Neural progenitor cell (in vitro differentiated cells): ENCODE results near the gene HCST. TPM values are rescaled to one million over a fixed set of nuclear protein-coding genes. Genes with fewer than 3 reads are reported as not detected.

Experiments
- DNase-seq: peaks from one replicate; pipeline ENCODE4 v3.0.0-alpha.2; 2016; ENCODE audit warnings: low spot score
- H2AFZ ChIP-seq: fragments of 200-600 bp; sonication (generic); replicated peaks from 2 replicates; pipeline ENCODE4 v1.6.1; 2016; ENCODE audit warnings: antibody characterized with exemption
- H3F3A ChIP-seq: fragments of 200-600 bp; sonication (generic); 2 replicates; pipeline ENCODE4 v1.6.1; 2016; ENCODE audit warnings: antibody characterized with exemption, low read depth
- H3K27ac ChIP-seq: fragments of 200-600 bp; sonication (generic); 2 replicates; pipeline ENCODE4 v1.5.1; 2016; ENCODE audit warnings: mild to moderate bottlenecking
- H3K27me3 ChIP-seq: fragments of 200-600 bp; sonication (generic); 2 replicates; pipeline ENCODE4 v1.6.1; 2016; ENCODE audit warnings: mild to moderate bottlenecking, moderate library complexity
- H3K36me3 ChIP-seq: fragments of 200-600 bp; sonication (generic); 2 replicates; pipeline ENCODE4 v1.5.1; 2016
- H3K4me1 ChIP-seq: fragments of 200-600 bp; sonication (generic); 2 replicates; pipeline ENCODE4 v1.6.1; 2016; ENCODE audit warnings: mixed run types
- H3K4me2 ChIP-seq: fragments of 200-600 bp; sonication (generic); 2 replicates; pipeline ENCODE4 v1.6.1; 2016
- H3K4me3 ChIP-seq: fragments of 200-600 bp; sonication (generic); 2 replicates; pipeline ENCODE4 v1.5.1; 2016
- H3K79me2 ChIP-seq: fragments of 200-600 bp; sonication (generic); 2 replicates; pipeline ENCODE4 v1.6.1; 2016; ENCODE audit warnings: low read depth
- H3K9ac ChIP-seq: fragments of 200-600 bp; sonication (generic); 2 replicates; pipeline ENCODE4 v1.6.1; 2016
- H3K9me3 ChIP-seq: fragments of 200-600 bp; sonication (generic); 2 replicates; pipeline ENCODE4 v1.5.1; 2016; ENCODE audit warnings: low read depth
- H4K20me1 ChIP-seq: fragments of 200-600 bp; sonication (generic); 2 replicates; pipeline ENCODE4 v1.6.1; 2016; ENCODE audit warnings: low read depth
- H3K27ac Mint-ChIP-seq: 3 replicates; pipeline ENCODE4 v1.8.0; 2021; ENCODE audit warnings: mixed read lengths
- H3K27me3 Mint-ChIP-seq: 2 replicates; pipeline ENCODE4 v1.8.0; 2022; ENCODE audit warnings: low read depth, mild to moderate bottlenecking, inconsistent platforms, moderate library complexity, mixed read lengths; ENCODE audit not compliant: insufficient read depth
- H3K36me3 Mint-ChIP-seq: 3 replicates; pipeline ENCODE4 v1.8.0; 2021; ENCODE audit warnings: mixed read lengths
- H3K4me1 Mint-ChIP-seq: 3 replicates; pipeline ENCODE4 v1.8.0; 2021; ENCODE audit warnings: mixed read lengths
- H3K4me3 Mint-ChIP-seq: 3 replicates; pipeline ENCODE4 v1.8.0; 2021; ENCODE audit warnings: mild to moderate bottlenecking, moderate library complexity, mixed read lengths
- H3K9me3 Mint-ChIP-seq: 3 replicates; pipeline ENCODE4 v1.8.0; 2020; ENCODE audit warnings: mixed read lengths
- CTCF ChIP-seq: fragments of 200-600 bp; sonication (generic); IDR thresholded peaks from 2 replicates; pipeline ENCODE4 v1.5.1; 2017; ENCODE audit warnings: antibody characterized with exemption, mild to moderate bottlenecking
- EZH2 ChIP-seq: fragments of 200-600 bp; sonication (generic); IDR thresholded peaks from 2 replicates; pipeline ENCODE4 v1.6.1; 2017; ENCODE audit warnings: antibody characterized with exemption, mild to moderate bottlenecking, moderate library complexity
- EZH2phosphoT487 ChIP-seq: fragments of 200-600 bp; sonication (generic); IDR thresholded peaks from 2 replicates; pipeline ENCODE4 v1.6.1; 2017; ENCODE audit warnings: antibody characterized with exemption
- small RNA-seq: library from RNA; depleted of rRNA; stranded (forward); fragments of <200 nt; gene quantifications from one replicate; pipeline ENCODE3, GENCODE V24; 2015
- total RNA-seq: library from RNA; depleted of rRNA; stranded (reverse); fragments of >200 nt; gene quantifications from 2 replicates; pipeline ENCODE4 v1.2.3, GENCODE V29; 2015; ENCODE audit warnings: low replicate concordance

Gene HCST
- total RNA-seq, 1 donor from 2014 or later = not detected

- Histone ChIP-seq H3K36me3 (no peaks in the 10 kb centered on the region), H3K4me2 (no peak overlapping the region), H4K20me1 (peaks cover 10% of the 10 kb centered on the region), H3K4me1 (no peaks in the 10 kb centered on the region), H3K4me3 (no peak overlapping the region), H3K27ac (no peak overlapping the region), H3K79me2 (no peaks in the 10 kb centered on the region), H2AFZ (no peak overlapping the region), H3F3A (peaks cover 4% of the 10 kb centered on the region), H3K9ac (no peak overlapping the region), H3K9me3 (no peaks in the 10 kb centered on the region), H3K27me3 (no peaks in the 10 kb centered on the region)
- TF ChIP-seq EZH2 (no peak), CTCF (no peak), EZH2phosphoT487 (no peak)
- Mint-ChIP-seq H3K27me3 (peaks cover 11% of the 10 kb centered on the region), H3K9me3 (no peaks in the 10 kb centered on the region), H3K4me1 (peaks cover 3% of the 10 kb centered on the region), H3K27ac (no peak overlapping the region), H3K4me3 (no peak overlapping the region), H3K36me3 (peaks cover 14% of the 10 kb centered on the region)
- DNase-seq = no peak
These were observed 43.9 kb downstream of the HCST start for GRCh38 chr19:35946203-35946602.

- H3F3A ChIP-seq = peaks cover 4% of the 10 kb centered on the region
- no peak overlapping the region for H3K4me3 Mint-ChIP-seq
- no peak overlapping the region for H3K4me3 ChIP-seq
- no peaks in the 10 kb centered on the region for H4K20me1 ChIP-seq
- no peak overlapping the region for H3K9ac ChIP-seq
- H3K9me3 ChIP-seq = no peaks in the 10 kb centered on the region
- peaks cover 3% of the 10 kb centered on the region for H3K4me1 Mint-ChIP-seq
- H3K9me3 Mint-ChIP-seq = no peaks in the 10 kb centered on the region
- no peak overlapping the region for H3K4me2 ChIP-seq
- no peaks in the 10 kb centered on the region for H3K79me2 ChIP-seq
- no peaks in the 10 kb centered on the region for H3K4me1 ChIP-seq
- no peak overlapping the region for H3K27ac Mint-ChIP-seq
- no peaks in the 10 kb centered on the region for H3K27me3 ChIP-seq
- H2AFZ ChIP-seq = no peak overlapping the region
- H3K36me3 ChIP-seq = no peaks in the 10 kb centered on the region
- DNase-seq = no peak
- peaks cover 6% of the 10 kb centered on the region for H3K36me3 Mint-ChIP-seq
- H3K27ac ChIP-seq = no peak overlapping the region
- peaks cover 15% of the 10 kb centered on the region for H3K27me3 Mint-ChIP-seq
- no peak for TF ChIP-seq EZH2
These were observed 46.8 kb downstream of the HCST start for GRCh38 chr19:35949131-35949530.

Small RNAs within 50 kb of the gene (small RNA-seq; reads per million reads assigned to genes)
- gene RN7SL402P = not detected

Other genes starting within 250 kb of the HCST start
- 1.3 TPM in 1 of 2 replicates, not detected in the other for gene UPK1A, start 236.0 kb upstream of the HCST start, total RNA-seq
- gene ZBTB32, start 198.0 kb upstream of the HCST start, total RNA-seq = not detected in 2 replicates
- gene KMT2B, start 184.5 kb upstream of the HCST start, total RNA-seq = 12.6 and 16.0 TPM in 2 replicates
- gene IGFLR1, start 160.1 kb upstream of the HCST start, total RNA-seq = 5.0 and 9.2 TPM in 2 replicates
- 17.2 and 27.9 TPM in 2 replicates for gene U2AF1L4, start 157.1 kb upstream of the HCST start, total RNA-seq
- gene PSENEN, start 156.9 kb upstream of the HCST start, total RNA-seq = 10.9 and 29.6 TPM in 2 replicates
- gene LIN37, start 154.0 kb upstream of the HCST start, total RNA-seq = 11.4 and 12.4 TPM in 2 replicates
- not detected in 2 replicates for gene HSPB6, start 145.5 kb upstream of the HCST start, total RNA-seq
- 7.1 and 13.4 TPM in 2 replicates for gene PROSER3, start 144.4 kb upstream of the HCST start, total RNA-seq
- 6.5 and 15.1 TPM in 2 replicates for gene ARHGAP33, start 127.0 kb upstream of the HCST start, total RNA-seq
- gene PRODH2, start 89.7 kb upstream of the HCST start, total RNA-seq = not detected in 2 replicates
- 0.40 and 0.62 TPM in 2 replicates for gene NPHS1, start 50.0 kb upstream of the HCST start, total RNA-seq
- gene KIRREL2, start 45.6 kb upstream of the HCST start, total RNA-seq = 2.4 and 5.5 TPM in 2 replicates
- gene APLP1, start 34.0 kb upstream of the HCST start, total RNA-seq = 89.5 and 191 TPM in 2 replicates
- 1.3 and 4.7 TPM in 2 replicates for gene NFKBID, start 2.0 kb upstream of the HCST start, total RNA-seq
- not detected in 2 replicates for gene TYROBP, start 5.8 kb downstream of the HCST start, total RNA-seq
- gene LRFN3, start 33.8 kb downstream of the HCST start, total RNA-seq = 2.3 and 9.5 TPM in 2 replicates
- gene SDHAF1, start 92.7 kb downstream of the HCST start, total RNA-seq = 4.6 and 18.6 TPM in 2 replicates
- gene SYNE4, start 106.3 kb downstream of the HCST start, total RNA-seq = 2.3 and 10.9 TPM in 2 replicates
- 16.3 and 22.5 TPM in 2 replicates for gene ALKBH6, start 111.7 kb downstream of the HCST start, total RNA-seq
- gene CLIP3, start 130.3 kb downstream of the HCST start, total RNA-seq = 8.2 and 17.7 TPM in 2 replicates
- 6.7 and 9.5 TPM in 2 replicates for gene THAP8, start 151.8 kb downstream of the HCST start, total RNA-seq
- 12.0 and 22.4 TPM in 2 replicates for gene WDR62, start 152.4 kb downstream of the HCST start, total RNA-seq
- not detected in 2 replicates for gene OVOL3, start 208.6 kb downstream of the HCST start, total RNA-seq
- 44.0 and 67.1 TPM in 2 replicates for gene POLR2I, start 212.3 kb downstream of the HCST start, total RNA-seq
- gene TBCB, start 212.9 kb downstream of the HCST start, total RNA-seq = 166 and 250 TPM in 2 replicates
- gene CAPNS1, start 237.5 kb downstream of the HCST start, total RNA-seq = 146 and 258 TPM in 2 replicates
- gene COX7A1, start 249.9 kb downstream of the HCST start, total RNA-seq = not detected in 2 replicates